Activated naive CD4-positive, alpha-beta T cell treated with anti-CD3 and anti-CD28 coated beads, Interleukin-2, amount 50 U/mL, for 24 hours (primary cell): Measurements from ENCODE around the gene GBX1.

Experiments
- H3K27ac Mint-ChIP-seq: one replicate; pipeline ENCODE4 v1.8.0; 2021; ENCODE audit warnings: mild to moderate bottlenecking, mixed read lengths
- H3K27me3 Mint-ChIP-seq: one replicate; pipeline ENCODE4 v1.8.0; 2021; ENCODE audit warnings: mixed read lengths
- H3K36me3 Mint-ChIP-seq: one replicate; pipeline ENCODE4 v1.8.0; 2021; ENCODE audit warnings: mixed read lengths
- H3K4me1 Mint-ChIP-seq: one replicate; pipeline ENCODE4 v1.8.0; 2021; ENCODE audit warnings: mixed read lengths
- H3K4me3 Mint-ChIP-seq: one replicate; pipeline ENCODE4 v1.8.0; 2021; ENCODE audit warnings: mild to moderate bottlenecking, mixed read lengths
- H3K9me3 Mint-ChIP-seq: one replicate; pipeline ENCODE4 v1.8.0; 2021; ENCODE audit warnings: mixed read lengths

Gene GBX1

GRCh38 chr7:151181011-151181431 lies 13.5 kb upstream of the GBX1 start:
- Mint-ChIP-seq H3K27me3 (peaks cover 1% of the 10 kb centered on the region), H3K4me3 (no peak overlapping the region), H3K9me3 (no peaks in the 10 kb centered on the region), H3K36me3 (no peaks in the 10 kb centered on the region), H3K27ac (no peak overlapping the region), H3K4me1 (no peaks in the 10 kb centered on the region)

GRCh38 chr7:151179946-151180345 lies 12.5 kb upstream of the GBX1 start:
- peaks cover 1% of the 10 kb centered on the region for H3K27me3 Mint-ChIP-seq
- no peak overlapping the region for H3K4me3 Mint-ChIP-seq
- no peaks in the 10 kb centered on the region for H3K36me3 Mint-ChIP-seq
- no peaks in the 10 kb centered on the region for H3K4me1 Mint-ChIP-seq
- no peak overlapping the region for H3K27ac Mint-ChIP-seq
- H3K9me3 Mint-ChIP-seq: no peaks in the 10 kb centered on the region

GRCh38 chr7:151179287-151179860 lies 11.9 kb upstream of the GBX1 start:
- Mint-ChIP-seq H3K36me3 (no peaks in the 10 kb centered on the region), H3K27me3 (peaks cover 1% of the 10 kb centered on the region), H3K4me3 (no peak overlapping the region), H3K9me3 (no peaks in the 10 kb centered on the region), H3K27ac (no peak overlapping the region), H3K4me1 (no peaks in the 10 kb centered on the region)

- Mint-ChIP-seq H3K9me3 (no peaks in the 10 kb centered on the region), H3K36me3 (no peaks in the 10 kb centered on the region), H3K27ac (no peak overlapping the region), H3K27me3 (peaks cover 1% of the 10 kb centered on the region), H3K4me1 (no peaks in the 10 kb centered on the region), H3K4me3 (no peak overlapping the region)
These were observed 11.3 kb upstream of the GBX1 start for GRCh38 chr7:151178831-151179230.

GRCh38 chr7:151178236-151178635 lies 10.7 kb upstream of the GBX1 start:
- H3K27me3 Mint-ChIP-seq: peaks cover 6% of the 10 kb centered on the region
- H3K36me3 Mint-ChIP-seq: no peaks in the 10 kb centered on the region
- H3K27ac Mint-ChIP-seq: no peak overlapping the region
- H3K9me3 Mint-ChIP-seq: no peaks in the 10 kb centered on the region
- H3K4me3 Mint-ChIP-seq: no peak overlapping the region
- no peaks in the 10 kb centered on the region for H3K4me1 Mint-ChIP-seq

- Mint-ChIP-seq H3K36me3 (no peaks in the 10 kb centered on the region), H3K4me3 (no peak overlapping the region), H3K27me3 (peaks cover 13% of the 10 kb centered on the region), H3K4me1 (peaks cover 7% of the 10 kb centered on the region), H3K27ac (no peak overlapping the region), H3K9me3 (no peaks in the 10 kb centered on the region)
These were observed 9.8 kb upstream of the GBX1 start for GRCh38 chr7:151177310-151177709.

GRCh38 chr7:151176401-151176800 lies 8.9 kb upstream of the GBX1 start:
- H3K4me3 Mint-ChIP-seq: no peak overlapping the region
- no peak overlapping the region for H3K27ac Mint-ChIP-seq
- H3K36me3 Mint-ChIP-seq: no peaks in the 10 kb centered on the region
- peaks cover 9% of the 10 kb centered on the region for H3K4me1 Mint-ChIP-seq
- H3K9me3 Mint-ChIP-seq: no peaks in the 10 kb centered on the region
- H3K27me3 Mint-ChIP-seq: peaks cover 14% of the 10 kb centered on the region

GRCh38 chr7:151175793-151176311 lies 8.4 kb upstream of the GBX1 start:
- no peak overlapping the region for H3K4me3 Mint-ChIP-seq
- H3K27me3 Mint-ChIP-seq: peaks cover 14% of the 10 kb centered on the region
- no peaks in the 10 kb centered on the region for H3K9me3 Mint-ChIP-seq
- peaks cover 9% of the 10 kb centered on the region for H3K4me1 Mint-ChIP-seq
- no peak overlapping the region for H3K27ac Mint-ChIP-seq
- no peaks in the 10 kb centered on the region for H3K36me3 Mint-ChIP-seq

- H3K27ac Mint-ChIP-seq: no peak overlapping the region
- H3K36me3 Mint-ChIP-seq: no peaks in the 10 kb centered on the region
- H3K9me3 Mint-ChIP-seq: no peaks in the 10 kb centered on the region
- peaks cover 14% of the 10 kb centered on the region for H3K27me3 Mint-ChIP-seq
- no peak overlapping the region for H3K4me3 Mint-ChIP-seq
- peaks cover 9% of the 10 kb centered on the region for H3K4me1 Mint-ChIP-seq
These were observed 7.7 kb upstream of the GBX1 start for GRCh38 chr7:151175047-151175792.

- Mint-ChIP-seq H3K4me3 (no peak overlapping the region), H3K27ac (no peak overlapping the region), H3K36me3 (no peaks in the 10 kb centered on the region), H3K9me3 (no peaks in the 10 kb centered on the region), H3K4me1 (peaks cover 9% of the 10 kb centered on the region), H3K27me3 (peaks cover 21% of the 10 kb centered on the region)
These were observed 7.0 kb upstream of the GBX1 start for GRCh38 chr7:151174246-151175046.

- H3K36me3 Mint-ChIP-seq: no peaks in the 10 kb centered on the region
- peaks cover 28% of the 10 kb centered on the region for H3K27me3 Mint-ChIP-seq
- H3K4me3 Mint-ChIP-seq: no peak overlapping the region
- no peaks in the 10 kb centered on the region for H3K9me3 Mint-ChIP-seq
- H3K27ac Mint-ChIP-seq: peak overlapping the region; percentile 48
- peaks cover 11% of the 10 kb centered on the region for H3K4me1 Mint-ChIP-seq
These were observed 6.1 kb upstream of the GBX1 start for GRCh38 chr7:151173386-151174245.

- H3K27ac Mint-ChIP-seq: no peak overlapping the region
- H3K4me3 Mint-ChIP-seq: no peak overlapping the region
- peaks cover 15% of the 10 kb centered on the region for H3K4me1 Mint-ChIP-seq
- H3K27me3 Mint-ChIP-seq: peaks cover 32% of the 10 kb centered on the region
- H3K9me3 Mint-ChIP-seq: no peaks in the 10 kb centered on the region
- no peaks in the 10 kb centered on the region for H3K36me3 Mint-ChIP-seq
These were observed 5.0 kb upstream of the GBX1 start for GRCh38 chr7:151172273-151173141.

- no peak overlapping the region for H3K27ac Mint-ChIP-seq
- no peaks in the 10 kb centered on the region for H3K9me3 Mint-ChIP-seq
- H3K36me3 Mint-ChIP-seq: no peaks in the 10 kb centered on the region
- peak overlapping the region; percentile 70 for H3K4me3 Mint-ChIP-seq
- peaks cover 38% of the 10 kb centered on the region for H3K27me3 Mint-ChIP-seq
- peaks cover 18% of the 10 kb centered on the region for H3K4me1 Mint-ChIP-seq
These were observed 1.3 kb upstream of the GBX1 start for GRCh38 chr7:151168787-151169162.

- peaks cover 33% of the 10 kb centered on the region for H3K27me3 Mint-ChIP-seq
- peaks cover 18% of the 10 kb centered on the region for H3K4me1 Mint-ChIP-seq
- H3K4me3 Mint-ChIP-seq: peak overlapping the region; percentile 70
- H3K36me3 Mint-ChIP-seq: no peaks in the 10 kb centered on the region
- H3K9me3 Mint-ChIP-seq: no peaks in the 10 kb centered on the region
- no peak overlapping the region for H3K27ac Mint-ChIP-seq
These were observed 701 bp upstream of the GBX1 start for GRCh38 chr7:151168003-151168786.
